SJSA1 (cell line): ENCODE data around the gene RORB. TPM values are rescaled to one million over a fixed set of nuclear protein-coding genes. Genes with fewer than 3 reads are reported as not detected.

Experiments used
- DNase-seq, 2 experiments: peaks; one replicate each; pipeline ENCODE4 v3.0.0-alpha.2; 2015 to 2020; ENCODE audit warnings: low spot score in 2 of 2, low read depth in 1 of 2
- H3K27ac ChIP-seq: fragments of 250-450 bp; sonication (Bioruptor Pico); 2 replicates; pipeline ENCODE4 v1.5.1; 2020; ENCODE audit warnings: mild to moderate bottlenecking, moderate library complexity
- H3K27me3 ChIP-seq: fragments of 250-450 bp; sonication (Bioruptor Pico); replicated peaks from 2 replicates; pipeline ENCODE4 v1.5.1; 2020; ENCODE audit warnings: mild to moderate bottlenecking, moderate library complexity
- H3K36me3 ChIP-seq: fragments of 250-450 bp; sonication (Bioruptor Pico); 2 replicates; pipeline ENCODE4 v1.5.1; 2020; ENCODE audit warnings: mild to moderate bottlenecking
- H3K4me1 ChIP-seq: fragments of 250-450 bp; sonication (Bioruptor Pico); replicated peaks from 2 replicates; pipeline ENCODE4 v1.6.1; 2021; ENCODE audit warnings: mild to moderate bottlenecking
- H3K4me3 ChIP-seq: fragments of 250-450 bp; sonication (Bioruptor Pico); 2 replicates; pipeline ENCODE4 v1.5.1; 2020; ENCODE audit warnings: mild to moderate bottlenecking
- H3K9me3 ChIP-seq: fragments of 250-450 bp; sonication (Bioruptor Pico); replicated peaks from 2 replicates; pipeline ENCODE4 v1.5.1; 2020; ENCODE audit warnings: mild to moderate bottlenecking
- total RNA-seq: library from RNA; depleted of rRNA; stranded (reverse); fragments of >200 nt; shearing (Covaris generic); gene quantifications from 2 replicates; pipeline ENCODE4 v1.2.3, GENCODE V29; 2014

RORB gene
- total RNA-seq, 1 experiment from 2014 or later: not detected

GRCh38 chr9:74662674-74663073 lies 165.5 kb downstream of the RORB start:
- Histone ChIP-seq H3K27ac (no peak overlapping the region), H3K36me3 (no peaks in the 10 kb centered on the region), H3K27me3 (no peaks in the 10 kb centered on the region), H3K4me3 (no peak overlapping the region), H3K4me1 (no peaks in the 10 kb centered on the region), H3K9me3 (no peaks in the 10 kb centered on the region)
- DNase-seq: no peak

GRCh38 chr9:74663439-74663838 lies 166.3 kb downstream of the RORB start:
- no peak overlapping the region for H3K27ac ChIP-seq
- H3K4me3 ChIP-seq: no peak overlapping the region
- H3K36me3 ChIP-seq: no peaks in the 10 kb centered on the region
- no peaks in the 10 kb centered on the region for H3K9me3 ChIP-seq
- no peaks in the 10 kb centered on the region for H3K27me3 ChIP-seq
- DNase-seq: no peak
- no peaks in the 10 kb centered on the region for H3K4me1 ChIP-seq

GRCh38 chr9:74666625-74667316 lies 169.6 kb downstream of the RORB start:
- H3K36me3 ChIP-seq: no peaks in the 10 kb centered on the region
- no peak overlapping the region for H3K4me3 ChIP-seq
- H3K27ac ChIP-seq: no peak overlapping the region
- H3K4me1 ChIP-seq: no peaks in the 10 kb centered on the region
- H3K9me3 ChIP-seq: no peaks in the 10 kb centered on the region
- no peak for DNase-seq
- H3K27me3 ChIP-seq: no peaks in the 10 kb centered on the region

DNA sequence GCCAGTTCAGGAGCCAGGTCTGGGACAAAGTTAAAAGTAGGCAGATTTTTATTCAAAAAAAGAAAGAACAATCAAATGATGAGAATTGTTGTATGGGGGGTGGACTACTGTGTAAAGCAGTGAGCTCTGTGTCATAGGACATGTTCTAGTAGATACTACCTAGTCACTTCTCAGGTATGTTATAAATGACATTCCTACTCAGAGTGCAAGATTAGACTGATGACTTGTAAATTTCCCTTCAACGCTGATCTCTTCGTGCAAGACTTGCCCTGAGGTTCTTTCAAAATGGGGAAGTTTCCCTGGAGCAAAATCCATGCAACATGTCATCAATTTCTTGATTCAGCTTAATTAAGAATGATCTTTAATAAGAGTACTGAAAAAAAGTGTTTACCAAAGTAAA lies 175.1 kb downstream of the RORB start:
- Histone ChIP-seq H3K27ac (no peak overlapping the region), H3K4me1 (no peaks in the 10 kb centered on the region), H3K27me3 (no peaks in the 10 kb centered on the region), H3K36me3 (no peaks in the 10 kb centered on the region), H3K4me3 (no peak overlapping the region), H3K9me3 (no peaks in the 10 kb centered on the region)
- DNase-seq: no peak

DNA sequence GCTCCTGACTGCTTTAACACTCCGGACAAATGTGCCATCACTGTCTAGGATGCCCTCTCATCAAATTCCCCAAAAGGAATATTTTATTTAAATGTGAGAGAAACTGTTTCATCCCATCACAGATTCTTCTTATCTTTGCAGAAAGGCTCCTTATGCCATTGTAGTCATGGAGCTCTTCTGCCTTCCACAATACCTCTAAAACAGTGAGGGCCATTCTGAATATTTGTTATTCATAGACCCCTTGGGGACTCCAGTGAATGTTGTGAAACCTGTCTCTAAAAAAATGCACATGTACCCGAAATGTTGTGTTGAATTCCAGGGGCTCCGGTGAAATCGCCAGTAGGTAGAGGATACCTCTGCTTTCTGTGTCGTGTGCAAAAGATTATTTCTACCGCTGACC lies 176.9 kb downstream of the RORB start:
- H3K27me3 ChIP-seq: no peaks in the 10 kb centered on the region
- H3K36me3 ChIP-seq: no peaks in the 10 kb centered on the region

DNA sequence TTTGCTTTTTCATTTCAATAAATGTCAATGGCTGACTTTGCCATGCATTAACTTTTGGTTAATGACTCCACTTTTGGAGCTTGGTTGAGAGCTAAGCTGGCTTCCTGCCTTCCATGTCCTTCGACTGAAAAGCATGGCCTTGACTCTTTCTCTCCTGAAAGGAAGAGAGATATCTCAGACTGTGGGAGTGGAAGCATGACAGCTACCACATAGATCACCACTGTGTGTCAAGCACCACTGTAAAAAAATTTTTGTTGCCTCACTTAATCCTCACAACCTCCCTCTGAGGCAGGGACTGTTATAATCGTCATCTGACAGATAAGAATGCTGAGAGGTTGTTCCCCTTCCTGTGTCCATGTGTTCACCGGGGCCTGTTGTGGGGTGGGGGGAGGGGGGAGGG lies 184.8 kb downstream of the RORB start:
- Histone ChIP-seq H3K27me3 (0 out of 2 replicates have a peak, but pooled peaks cover 4% of the 10 kb centered on the region), H3K27ac (no peak overlapping the region), H3K4me1 (no peaks in the 10 kb centered on the region), H3K36me3 (no peaks in the 10 kb centered on the region), H3K9me3 (no peaks in the 10 kb centered on the region), H3K4me3 (no peak overlapping the region)
- no peak for DNase-seq

More for the DNA sequence above, 176.9 kb downstream of the RORB start:
- DNase-seq: no peak
- no peaks in the 10 kb centered on the region for H3K4me1 ChIP-seq
- no peak overlapping the region for H3K27ac ChIP-seq
- H3K4me3 ChIP-seq: no peak overlapping the region
- H3K9me3 ChIP-seq: no peaks in the 10 kb centered on the region

DNA sequence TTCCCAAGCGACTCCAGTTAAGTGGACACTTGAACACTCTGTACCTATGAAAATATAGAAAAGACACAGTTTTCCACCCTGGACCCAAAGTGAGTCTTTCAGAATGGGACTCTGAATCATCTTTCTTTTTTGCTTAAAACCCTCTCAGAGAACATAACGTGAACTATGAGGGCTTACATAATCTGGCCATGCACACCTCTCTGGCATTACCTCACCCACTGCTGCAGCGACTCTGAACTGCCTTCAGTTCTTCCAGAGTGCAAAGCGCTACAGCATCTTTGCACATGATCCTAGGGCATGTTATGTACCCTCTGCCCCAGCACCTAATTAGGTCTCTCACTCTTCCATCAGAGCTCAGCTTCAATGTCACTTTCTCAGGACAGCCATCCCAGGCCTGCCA lies 186.2 kb downstream of the RORB start:
- Histone ChIP-seq H3K4me1 (no peaks in the 10 kb centered on the region), H3K27ac (no peak overlapping the region), H3K27me3 (0 out of 2 replicates have a peak, but pooled peaks cover 4% of the 10 kb centered on the region), H3K9me3 (no peaks in the 10 kb centered on the region), H3K4me3 (no peak overlapping the region), H3K36me3 (no peaks in the 10 kb centered on the region)
- DNase-seq: no peak

DNA sequence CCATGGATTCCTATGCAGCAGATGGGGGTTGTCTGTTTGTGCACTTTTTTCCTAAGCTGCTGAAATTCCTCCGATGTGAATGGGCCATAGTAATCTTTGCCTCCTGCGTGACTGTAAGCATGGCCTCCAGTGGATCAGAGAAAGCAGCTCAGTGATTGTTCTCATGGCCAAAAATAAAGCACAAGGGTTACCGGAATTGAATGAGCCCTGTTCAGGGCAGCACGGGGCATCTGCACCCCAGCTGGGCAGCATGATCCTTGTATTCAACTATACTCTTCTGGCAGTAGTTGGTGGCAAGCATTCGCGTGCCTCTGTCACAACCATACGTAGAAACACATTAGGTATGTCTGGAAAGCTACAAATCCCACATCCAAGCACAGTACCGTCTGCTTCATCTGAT lies 193.9 kb downstream of the RORB start:
- no peak overlapping the region for H3K27ac ChIP-seq
- H3K27me3 ChIP-seq: peaks cover 4% of the 10 kb centered on the region; the same call in 1 of the 2 replicates
- H3K36me3 ChIP-seq: no peaks in the 10 kb centered on the region
- H3K4me3 ChIP-seq: no peak overlapping the region
- no peaks in the 10 kb centered on the region for H3K9me3 ChIP-seq
- no peaks in the 10 kb centered on the region for H3K4me1 ChIP-seq
- DNase-seq: no peak

DNA sequence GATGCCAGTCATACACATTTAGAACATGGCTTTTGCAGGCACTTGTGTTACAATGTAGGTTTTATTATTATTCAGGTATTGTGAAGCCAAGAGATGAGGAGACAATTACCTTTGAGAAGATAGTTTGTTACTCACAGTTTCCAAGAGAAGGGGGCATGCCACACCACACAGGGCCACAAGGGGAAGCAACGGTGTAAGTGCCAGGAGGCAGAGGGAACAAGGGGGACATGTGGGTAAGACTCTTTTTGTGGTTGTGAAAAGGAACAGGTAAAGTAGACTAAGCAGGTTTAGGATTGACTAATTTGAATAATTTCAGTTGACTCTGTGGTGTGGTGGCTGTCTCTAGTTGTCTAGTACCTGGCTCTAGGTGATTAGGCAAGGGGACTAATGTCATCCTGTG lies 199.4 kb downstream of the RORB start:
- H3K9me3 ChIP-seq: no peaks in the 10 kb centered on the region
- no peaks in the 10 kb centered on the region for H3K36me3 ChIP-seq
- no peaks in the 10 kb centered on the region for H3K4me1 ChIP-seq
- no peak overlapping the region for H3K27ac ChIP-seq
- no peak overlapping the region for H3K4me3 ChIP-seq
- H3K27me3 ChIP-seq: no peaks in the 10 kb centered on the region; the same call in 1 of the 2 replicates
- DNase-seq: no peak

DNA sequence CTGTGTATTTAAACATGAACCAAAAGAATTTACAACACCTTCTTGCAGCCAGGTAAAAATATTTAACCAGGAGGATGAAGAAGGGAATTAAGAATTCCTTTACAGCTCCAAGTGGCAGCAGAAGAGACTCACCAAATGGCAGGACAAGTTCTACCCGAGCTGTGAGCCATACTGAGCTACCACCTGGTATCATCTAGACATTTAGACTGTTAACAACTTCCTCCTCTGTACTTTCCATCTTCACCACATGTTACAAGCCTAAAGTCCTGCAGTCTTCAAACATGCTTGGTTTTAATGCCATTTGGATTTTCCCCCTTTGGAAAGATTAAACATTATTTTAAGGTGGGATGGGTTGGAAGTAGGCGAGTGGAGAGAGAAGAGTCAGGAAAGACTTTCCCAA lies 200.4 kb downstream of the RORB start:
- Histone ChIP-seq H3K27me3 (no peaks in the 10 kb centered on the region; the same call in 1 of the 2 replicates), H3K4me1 (no peaks in the 10 kb centered on the region), H3K36me3 (no peaks in the 10 kb centered on the region), H3K27ac (no peak overlapping the region), H3K4me3 (no peak overlapping the region), H3K9me3 (no peaks in the 10 kb centered on the region)
- DNase-seq: no peak

DNA sequence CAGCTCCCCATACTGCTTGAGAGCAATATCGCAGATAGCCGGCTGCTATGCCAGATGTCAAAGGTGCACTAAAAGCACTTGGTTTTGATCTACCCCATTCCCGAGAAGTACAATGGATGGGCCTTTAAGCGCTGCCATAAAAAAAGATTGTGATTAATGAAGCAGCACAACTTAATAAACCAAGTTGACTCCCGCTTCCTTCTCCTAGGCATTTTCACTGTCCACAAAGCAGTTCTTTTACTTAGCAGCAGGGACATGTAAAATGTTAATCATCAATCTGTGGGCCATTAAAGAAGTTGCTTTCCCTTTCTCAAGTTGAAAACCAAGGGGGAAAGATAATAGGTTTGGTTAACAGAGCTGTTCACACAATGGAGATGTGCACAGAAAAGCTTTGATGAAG lies 214.2 kb downstream of the RORB start:
- Histone ChIP-seq H3K27ac (no peak overlapping the region), H3K4me1 (no peaks in the 10 kb centered on the region), H3K4me3 (no peak overlapping the region), H3K27me3 (no peaks in the 10 kb centered on the region), H3K36me3 (no peaks in the 10 kb centered on the region), H3K9me3 (no peaks in the 10 kb centered on the region)
- DNase-seq: no peak

GRCh38 chr9:74718709-74719108 lies 221.6 kb downstream of the RORB start:
- Histone ChIP-seq H3K27me3 (0 out of 2 replicates have a peak, but pooled peaks cover 2% of the 10 kb centered on the region), H3K4me3 (no peak overlapping the region), H3K4me1 (no peaks in the 10 kb centered on the region), H3K36me3 (no peaks in the 10 kb centered on the region), H3K27ac (no peak overlapping the region), H3K9me3 (no peaks in the 10 kb centered on the region)
- DNase-seq: no peak

DNA sequence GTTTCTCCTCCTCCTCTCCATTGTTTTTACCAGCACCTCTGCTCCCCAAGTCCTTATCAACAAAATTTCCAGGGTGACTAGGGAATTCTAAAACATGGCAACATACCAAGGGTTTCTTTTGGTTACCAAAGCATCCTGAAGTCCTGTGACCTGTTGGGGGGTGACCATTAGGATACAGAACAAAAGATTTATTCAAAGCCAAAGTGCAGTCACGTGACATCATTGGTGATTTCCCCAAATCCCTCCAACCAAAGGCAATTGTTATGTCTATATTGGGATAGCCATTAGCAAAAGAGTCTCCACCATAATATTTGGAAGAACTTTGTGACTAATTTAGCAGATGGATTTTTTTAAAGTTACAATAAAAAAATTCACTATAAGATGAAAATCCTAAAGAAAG lies 222.2 kb downstream of the RORB start:
- no peaks in the 10 kb centered on the region for H3K4me1 ChIP-seq
- H3K4me3 ChIP-seq: no peak overlapping the region
- no peak overlapping the region for H3K27ac ChIP-seq
- no peak for DNase-seq
- no peaks in the 10 kb centered on the region for H3K36me3 ChIP-seq
- no peaks in the 10 kb centered on the region for H3K9me3 ChIP-seq
- 0 out of 2 replicates have a peak, but pooled peaks cover 2% of the 10 kb centered on the region for H3K27me3 ChIP-seq

DNA sequence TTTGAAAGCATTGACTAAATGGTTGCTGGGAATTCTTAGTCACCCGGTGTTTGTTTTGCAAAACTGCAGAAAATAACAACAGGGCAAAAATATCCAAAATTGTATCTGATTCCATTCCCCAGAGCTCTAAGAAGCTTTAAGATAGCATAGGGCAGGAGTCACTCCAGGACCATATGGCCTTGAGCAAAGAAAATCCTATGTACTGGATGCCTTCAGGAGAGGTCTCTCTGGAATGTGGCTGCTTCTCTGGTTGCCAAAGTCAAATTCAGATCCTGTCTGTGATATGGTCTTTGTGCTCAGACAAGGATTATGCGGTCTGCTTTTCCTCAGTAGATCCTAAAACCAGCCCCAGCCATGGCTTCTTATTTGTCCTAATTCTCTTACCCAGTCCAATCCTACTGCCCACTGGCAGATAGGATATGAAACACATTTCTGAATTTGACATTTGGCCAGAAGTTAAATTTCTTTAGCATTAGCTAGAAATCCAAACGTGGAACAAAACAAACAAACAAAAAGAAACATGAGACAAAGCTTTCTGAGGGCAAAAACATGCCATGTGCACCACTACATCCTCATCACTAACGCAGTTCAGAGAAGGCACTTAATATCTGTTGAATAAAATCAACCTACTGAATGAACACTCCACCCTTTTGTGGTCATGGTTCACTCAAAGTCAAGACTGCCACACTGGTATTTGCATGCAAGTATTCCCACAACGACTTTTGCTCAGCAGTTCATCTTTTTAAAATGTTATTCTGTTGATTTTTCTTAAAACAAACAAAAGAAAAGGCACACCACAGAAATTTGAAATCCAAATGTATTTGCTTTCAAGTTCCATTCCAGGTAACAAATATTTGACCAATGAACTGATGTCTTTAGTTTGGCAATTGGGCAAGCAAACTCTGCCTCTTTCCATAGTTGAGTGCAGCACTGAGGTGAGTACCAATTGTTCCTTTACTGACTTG lies 224.8 kb downstream of the RORB start:
- no peaks in the 10 kb centered on the region for H3K36me3 ChIP-seq
- H3K9me3 ChIP-seq: no peaks in the 10 kb centered on the region
- no peak overlapping the region for H3K27ac ChIP-seq
- H3K27me3 ChIP-seq: 0 out of 2 replicates have a peak, but pooled peaks cover 2% of the 10 kb centered on the region
- DNase-seq: no peak
- no peaks in the 10 kb centered on the region for H3K4me1 ChIP-seq
- H3K4me3 ChIP-seq: no peak overlapping the region
